Lower leg skin (tissue), 4 donors: Measurements from ENCODE around the gene RASL10A. TPM values are rescaled to one million over a fixed set of nuclear protein-coding genes. Genes with fewer than 3 reads are reported as not detected.

Source experiments
- DNase-seq, 2 donors: peaks; one replicate each; pipeline ENCODE4 v3.0.0-alpha.2; 2019; ENCODE audit warnings: low spot score in 2 of 2
- H3K4me3 ChIP-seq: fragments of 200-600 bp; sonication (generic); 2 replicates; pipeline ENCODE4 v1.5.1; 2017; ENCODE audit warnings: mild to moderate bottlenecking, low read depth; ENCODE audit not compliant: poor library complexity, severe bottlenecking
- CTCF ChIP-seq, 3 donors: fragments of 450-650 bp; IDR thresholded peaks; one replicate each; pipeline ENCODE4 v1.5.1; 2016; ENCODE audit warnings: antibody characterized with exemption in 3 of 3, mild to moderate bottlenecking in 3 of 3, moderate library complexity in 2 of 3
- POLR2A ChIP-seq, 2 donors: fragments of 450-650 bp; IDR thresholded peaks; one replicate each; pipeline ENCODE4 v1.6.1; 2016 to 2017; ENCODE audit warnings: antibody characterized with exemption in 2 of 2, mild to moderate bottlenecking in 1 of 2, moderate library complexity in 1 of 2
- WGBS, 2 donors: methylation state at CpG; one replicate each; pipeline ENCODE4 v1.1.5; 2018; 5-methylcytosine and 5-hydroxymethylcytosine counted together
- intact Hi-C: fragments of 100-400 bp; cut with DNase I; formaldehyde crosslinking; loops from one replicate; pipeline ENCODE4 v1.15.0; 2023; ENCODE audit warnings: low total_unique reads
- total RNA-seq, 4 donors: library from RNA; depleted of rRNA; stranded (reverse); fragments of >200 nt; gene quantifications; one replicate each; pipeline ENCODE4 v1.1.0, GENCODE V29; 2016

Gene RASL10A
- total RNA-seq, 4 donors from 2014 or later = 0.17 to 2.9 (median 0.80) TPM

- whole genome bisulfite sequencing, 2 donors = 87 to 92% methylated on average over 9 of the region's 9 CpGs
These were observed 36.4 kb upstream of the RASL10A start for GRCh38 chr22:29351891-29352290.

GRCh38 chr22:29351042-29351441 lies 35.5 kb upstream of the RASL10A start:
- WGBS, 2 donors = 92 to 97% methylated on average over 6 of the region's 6 CpGs
- TF ChIP-seq POLR2A (IDR thresholded peaks at IDR 0.05) = no peak
- no peak for TF ChIP-seq CTCF (IDR thresholded peaks at IDR 0.05)
- no peak overlapping the region for H3K4me3 ChIP-seq
- no peak for DNase-seq
- intact Hi-C loops = no loop called here

More at GRCh38 chr22:29351891-29352290, 36.4 kb upstream of the RASL10A start:
- no peak overlapping the region for H3K4me3 ChIP-seq
- intact Hi-C loops = no loop called here
- TF ChIP-seq POLR2A (IDR thresholded peaks at IDR 0.05) (no peak), CTCF (IDR thresholded peaks at IDR 0.05) (no peak)
- no peak for DNase-seq

- WGBS, 2 donors = 82 to 83% methylated on average over 18 of the region's 18 CpGs
- no peak for DNase-seq
- intact Hi-C loops = no loop called here
- H3K4me3 ChIP-seq = no peak overlapping the region
- TF ChIP-seq CTCF (IDR thresholded peaks at IDR 0.05) (no peak), POLR2A (IDR thresholded peaks at IDR 0.05) (no peak)
These were observed 33.5 kb upstream of the RASL10A start for GRCh38 chr22:29348956-29349355.

- H3K4me3 ChIP-seq = no peak overlapping the region
- TF ChIP-seq CTCF (IDR thresholded peaks at IDR 0.05) (no peak), POLR2A (IDR thresholded peaks at IDR 0.05) (no peak)
- no peak for DNase-seq
- WGBS, 2 donors = 89% methylated on average over 2 of the region's 2 CpGs
- intact Hi-C loops = no loop called here
These were observed 32.5 kb upstream of the RASL10A start for GRCh38 chr22:29348041-29348440.

GRCh38 chr22:29346659-29347058 lies 31.2 kb upstream of the RASL10A start:
- intact Hi-C loops = no loop called here
- DNase-seq = no peak
- WGBS, 2 donors = 49 to 74% methylated on average over 4 of the region's 4 CpGs

More at GRCh38 chr22:29346659-29347058, 31.2 kb upstream of the RASL10A start:
- TF ChIP-seq CTCF (IDR thresholded peaks at IDR 0.05) = no peak
- TF ChIP-seq POLR2A (IDR thresholded peaks at IDR 0.05) = no peak
- no peak overlapping the region for H3K4me3 ChIP-seq
